Endodermal cell (in vitro differentiated cells): ENCODE results near the gene PDE10A. TPM values are rescaled to one million over a fixed set of nuclear protein-coding genes. Genes with fewer than 3 reads are reported as not detected.

Experiments
- DNase-seq: peaks from one replicate; pipeline ENCODE4 v3.0.0-alpha.2; 2017
- H3K27ac ChIP-seq: 2 replicates; pipeline ENCODE4 v1.5.1; 2013; ENCODE audit warnings: mild to moderate bottlenecking, low read depth, low read length, moderate library complexity
- H3K27me3 ChIP-seq: 2 replicates; pipeline ENCODE4 v1.6.1; 2013; ENCODE audit warnings: mild to moderate bottlenecking, low read length, moderate library complexity; ENCODE audit not compliant: insufficient read depth, control insufficient read depth, poor library complexity, severe bottlenecking
- H3K36me3 ChIP-seq: 2 replicates; pipeline ENCODE4 v1.7.0; 2013; ENCODE audit warnings: mild to moderate bottlenecking, low read length, moderate library complexity; ENCODE audit not compliant: control insufficient read depth, insufficient read depth
- H3K4me1 ChIP-seq: one replicate; pipeline ENCODE4 v1.7.0; 2013; ENCODE audit warnings: low read length; ENCODE audit not compliant: control insufficient read depth, insufficient read depth
- H3K4me3 ChIP-seq: 2 replicates; pipeline ENCODE4 v1.5.1; 2013; ENCODE audit warnings: mild to moderate bottlenecking, low read length, moderate library complexity
- H3K9ac ChIP-seq: 2 replicates; pipeline ENCODE4 v1.6.1; 2013; ENCODE audit warnings: mild to moderate bottlenecking, low read length, moderate library complexity; ENCODE audit not compliant: poor library complexity, severe bottlenecking; ENCODE audit errors: extremely low read depth
- H3K9me3 ChIP-seq: 2 replicates; pipeline ENCODE4 v1.6.1; 2013; ENCODE audit warnings: mild to moderate bottlenecking, low read length, moderate library complexity; ENCODE audit not compliant: control insufficient read depth
- H3K27ac Mint-ChIP-seq: 2 replicates; pipeline ENCODE4 v1.8.0; 2020; ENCODE audit warnings: mixed read lengths
- H3K27me3 Mint-ChIP-seq: 2 replicates; pipeline ENCODE4 v1.8.0; 2021; ENCODE audit warnings: mild to moderate bottlenecking, mixed read lengths; ENCODE audit not compliant: insufficient read depth
- H3K36me3 Mint-ChIP-seq: 2 replicates; pipeline ENCODE4 v1.8.0; 2020; ENCODE audit warnings: low read depth, mixed read lengths
- H3K4me1 Mint-ChIP-seq: 2 replicates; pipeline ENCODE4 v1.8.0; 2020; ENCODE audit warnings: mixed read lengths
- H3K4me3 Mint-ChIP-seq: 2 replicates; pipeline ENCODE4 v1.8.0; 2020; ENCODE audit warnings: mild to moderate bottlenecking, moderate library complexity, mixed read lengths
- H3K9me3 Mint-ChIP-seq: 2 replicates; pipeline ENCODE4 v1.8.0; 2020; ENCODE audit warnings: mild to moderate bottlenecking, mixed read lengths
- CTCF ChIP-seq: fragments of 200-600 bp; sonication (generic); conservative IDR thresholded peaks from 2 replicates; pipeline ENCODE4 v1.5.0; 2021; ENCODE audit warnings: antibody characterized with exemption, mild to moderate bottlenecking
- WGBS, 2 experiments: methylation state at CpG; one replicate each; pipeline versions ENCODE4 v1.1.5 to v1.1.7; 2013; ENCODE audit warnings: missing lambda C conversion rate in 2 of 2, mixed read lengths in 1 of 2; ENCODE audit not compliant: insufficient coverage in 1 of 2, insufficient read length in 1 of 2; 5-methylcytosine and 5-hydroxymethylcytosine counted together
- total RNA-seq, 2 donors: library from RNA; stranded (reverse); fragmentation: NEBNext Ultra II Directional in 1 of 2; extraction: Animal tissue kit (Norgen Biotek cat#: 25700) in 1 of 2; gene quantifications; 2 replicates in 1 of 2; 3 replicates in 1 of 2; pipeline ENCODE4 v1.2.1, GENCODE V29; 2021

PDE10A gene
- total RNA-seq, 2 donors from 2014 or later = 22.8 to 27.8 TPM

DNA sequence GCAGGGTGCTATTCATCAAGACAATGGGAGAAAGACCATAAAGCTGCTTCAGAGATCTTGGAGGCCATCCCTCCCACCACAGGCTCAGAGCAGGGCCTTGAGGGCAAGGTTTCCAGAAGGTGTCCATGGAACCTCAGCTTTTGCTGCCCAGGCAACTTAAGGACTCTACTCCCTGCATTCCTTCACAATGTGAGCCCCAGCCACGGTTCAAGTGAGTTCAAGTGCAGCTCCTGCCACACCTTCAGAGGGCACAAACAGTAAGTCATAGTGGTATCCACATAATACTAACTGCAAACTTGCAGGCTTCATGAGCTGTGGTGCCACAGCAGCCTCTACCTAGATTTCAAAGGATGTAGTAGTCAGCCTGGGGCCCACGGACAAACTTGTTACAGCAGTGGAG, 209.6 kb downstream of the PDE10A start:
- H3K4me1 ChIP-seq = peaks cover 10% of the 10 kb centered on the region
- Mint-ChIP-seq H3K4me3 (no peak overlapping the region), H3K9me3 (no peaks in the 10 kb centered on the region), H3K36me3 (peaks cover 16% of the 10 kb centered on the region), H3K27ac (no peak overlapping the region), H3K4me1 (peaks cover 30% of the 10 kb centered on the region), H3K27me3 (peaks cover 34% of the 10 kb centered on the region)
- no peak overlapping the region for H3K9ac ChIP-seq
- H3K4me3 ChIP-seq = no peak overlapping the region
- no peak for TF ChIP-seq CTCF
- no peak overlapping the region for H3K27ac ChIP-seq
- no peaks in the 10 kb centered on the region for H3K27me3 ChIP-seq
- H3K9me3 ChIP-seq = peaks cover 8% of the 10 kb centered on the region
- DNase-seq = no peak
- H3K36me3 ChIP-seq = peaks cover 30% of the 10 kb centered on the region
- WGBS, 2 experiments = 94 to 100% methylated on average over 1 to 2 of the region's 2 CpGs

- H3K4me1 Mint-ChIP-seq = peaks cover 22% of the 10 kb centered on the region
- H3K9me3 ChIP-seq = peaks cover 8% of the 10 kb centered on the region
- no peak for TF ChIP-seq CTCF
Observed at GRCh38 chr6:165451838-165452237, 211.2 kb downstream of the PDE10A start.

DNA sequence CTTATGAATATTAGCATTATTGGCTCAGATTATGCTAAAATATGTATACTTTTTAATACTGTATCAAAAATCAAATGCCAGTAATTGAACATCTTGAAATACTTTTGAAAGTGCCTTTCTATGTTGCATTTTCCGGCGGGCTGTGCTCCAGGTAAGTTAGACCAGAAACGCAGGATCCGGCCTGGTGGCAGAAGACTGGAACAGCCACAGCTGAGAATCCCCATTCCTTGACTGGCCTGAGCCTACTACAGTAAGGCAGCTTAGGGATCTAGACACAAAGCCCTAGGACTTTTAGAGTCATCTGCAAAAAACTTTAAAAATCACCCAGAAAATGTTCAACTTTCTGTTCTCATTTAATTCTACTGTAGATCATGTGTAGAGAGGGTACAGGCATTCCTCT, 214.8 kb downstream of the PDE10A start:
- H3K4me1 ChIP-seq = peaks cover 3% of the 10 kb centered on the region
- H3K9me3 Mint-ChIP-seq = peaks cover 17% of the 10 kb centered on the region
- no peak overlapping the region for H3K27ac ChIP-seq
- WGBS, 2 experiments = 91 to 100% methylated on average over 2 to 4 of the region's 4 CpGs
- TF ChIP-seq CTCF = peak; percentile 70
- H3K9me3 ChIP-seq = peaks cover 27% of the 10 kb centered on the region
- peaks cover 12% of the 10 kb centered on the region for H3K27me3 Mint-ChIP-seq
- peaks cover 39% of the 10 kb centered on the region for H3K36me3 ChIP-seq
- H3K27me3 ChIP-seq = no peaks in the 10 kb centered on the region
- H3K4me3 ChIP-seq = no peak overlapping the region
- peaks cover 27% of the 10 kb centered on the region for H3K36me3 Mint-ChIP-seq
- DNase-seq = peak; percentile 65
- no peak overlapping the region for H3K9ac ChIP-seq
- H3K4me3 Mint-ChIP-seq = no peak overlapping the region
- H3K4me1 Mint-ChIP-seq = peaks cover 25% of the 10 kb centered on the region
- H3K27ac Mint-ChIP-seq = no peak overlapping the region

More at GRCh38 chr6:165451838-165452237, 211.2 kb downstream of the PDE10A start:
- peaks cover 32% of the 10 kb centered on the region for H3K27me3 Mint-ChIP-seq
- H3K27ac Mint-ChIP-seq = no peak overlapping the region
- Histone ChIP-seq H3K9ac (no peak overlapping the region), H3K4me1 (peaks cover 3% of the 10 kb centered on the region), H3K4me3 (no peak overlapping the region), H3K27ac (no peak overlapping the region), H3K27me3 (no peaks in the 10 kb centered on the region), H3K36me3 (peaks cover 30% of the 10 kb centered on the region)
- 96 to 100% methylated on average over 2 of the region's 2 CpGs for WGBS, 2 experiments
- H3K36me3 Mint-ChIP-seq = peaks cover 18% of the 10 kb centered on the region
- H3K4me3 Mint-ChIP-seq = no peak overlapping the region
- no peaks in the 10 kb centered on the region for H3K9me3 Mint-ChIP-seq
- no peak for DNase-seq
